Retinal pigment epithelial cell (primary cell): ENCODE data around the gene AGTRAP.

Source experiments
- DNase-seq: peaks from one replicate; pipeline ENCODE4 v3.0.0-alpha.2; 2010; ENCODE audit warnings: low read depth
- H3K4me3 ChIP-seq: 2 replicates; pipeline ENCODE4 v1.5.1; 2011; ENCODE audit warnings: mild to moderate bottlenecking, low read length, control low read depth, moderate library complexity
- CTCF ChIP-seq: conservative IDR thresholded peaks from 2 replicates; pipeline ENCODE4 v1.5.1; 2011; ENCODE audit warnings: low read depth, low read length, control low read depth, inconsistent platforms

The AGTRAP gene

GRCh38 chr1:11761988-11762406 lies 26.1 kb downstream of the AGTRAP start, which contains the start of gene C1orf167:
C1orf167 (plus strand) TSS chr1:11762193; CDS start chr1:11764401, 2,208 bp downstream.
- no peak for TF ChIP-seq CTCF
- no peak within 1 kb of the TSS for H3K4me3 ChIP-seq
- DNase-seq: no peak

- no peak for DNase-seq
- no peak overlapping the region for H3K4me3 ChIP-seq
- TF ChIP-seq CTCF: no peak
Measured at GRCh38 chr1:11764115-11764514, 28.2 kb downstream of the AGTRAP start.

- no peak overlapping the region for H3K4me3 ChIP-seq
- no peak for DNase-seq
- TF ChIP-seq CTCF: no peak
Measured at GRCh38 chr1:11764519-11764918, 28.6 kb downstream of the AGTRAP start.

- no peak for DNase-seq
- no peak for TF ChIP-seq CTCF
- H3K4me3 ChIP-seq: no peak overlapping the region
Measured at GRCh38 chr1:11765661-11766428, 29.9 kb downstream of the AGTRAP start.

- no peak for TF ChIP-seq CTCF
- DNase-seq: no peak
- H3K4me3 ChIP-seq: no peak overlapping the region
Measured at GRCh38 chr1:11766429-11766776, 30.5 kb downstream of the AGTRAP start.

- TF ChIP-seq CTCF: no peak
- DNase-seq: no peak
- H3K4me3 ChIP-seq: no peak overlapping the region
Measured at GRCh38 chr1:11767922-11768704, 32.2 kb downstream of the AGTRAP start.

GRCh38 chr1:11768821-11769220 lies 32.9 kb downstream of the AGTRAP start:
- TF ChIP-seq CTCF: no peak
- H3K4me3 ChIP-seq: no peak overlapping the region
- DNase-seq: no peak
